Renal cortex interstitium (tissue), 11 donors: ENCODE measurements around the gene SFT2D3. TPM values are rescaled to one million over a fixed set of nuclear protein-coding genes. Genes with fewer than 3 reads are reported as not detected.

Experiments used
- DNase-seq, 11 donors: peaks; one replicate each; pipeline ENCODE4 v3.0.0-alpha.2; 2013; ENCODE audit warnings: low read depth in 9 of 11, low spot score in 4 of 11; ENCODE audit errors: extremely low read depth in 1 of 11
- polyA plus RNA-seq, 3 donors: library from polyadenylated mRNA; unstranded; fragments of 120-200 nt; gene quantifications; one replicate each; pipeline ENCODE4 v1.2.1, GENCODE V29; 2013; ENCODE audit not compliant: insufficient read length in 3 of 3

The SFT2D3 gene
- polyA plus RNA-seq, 3 donors: not detected

GRCh38 chr2:127661072-127661649 lies 40.1 kb upstream of the SFT2D3 start:
- no peak for DNase-seq

GRCh38 chr2:127661949-127662510 lies 39.3 kb upstream of the SFT2D3 start:
- DNase-seq: no peak

- DNase-seq: no peak
These were observed 38.2 kb upstream of the SFT2D3 start for GRCh38 chr2:127662937-127663565.

- no peak for DNase-seq
These were observed 37.7 kb upstream of the SFT2D3 start for GRCh38 chr2:127663566-127664064.

GRCh38 chr2:127664065-127664894 lies 37.0 kb upstream of the SFT2D3 start:
- DNase-seq: peak in 3 of 11 donors; percentile 60 to 62 (median 61)

GRCh38 chr2:127664895-127665225 lies 36.4 kb upstream of the SFT2D3 start:
- DNase-seq: no peak

GRCh38 chr2:127665267-127665893 lies 35.9 kb upstream of the SFT2D3 start:
- no peak for DNase-seq

GRCh38 chr2:127669056-127669455 lies 32.2 kb upstream of the SFT2D3 start:
- no peak for DNase-seq

- DNase-seq: no peak
These were observed 31.0 kb upstream of the SFT2D3 start for GRCh38 chr2:127670055-127670956.

GRCh38 chr2:127670957-127671290 lies 30.4 kb upstream of the SFT2D3 start:
- no peak for DNase-seq

GRCh38 chr2:127671557-127672302 lies 29.6 kb upstream of the SFT2D3 start:
- DNase-seq: no peak

- DNase-seq: no peak
These were observed 28.7 kb upstream of the SFT2D3 start for GRCh38 chr2:127672341-127673224.

GRCh38 chr2:127673291-127674069 lies 27.8 kb upstream of the SFT2D3 start:
- DNase-seq: no peak

- DNase-seq: peak in 1 of 11 donors; percentile 18
These were observed 26.8 kb upstream of the SFT2D3 start for GRCh38 chr2:127674241-127675209.
